ENCODE measurements around the gene ITGB6. TPM values are rescaled to one million over a fixed set of nuclear protein-coding genes. Genes with fewer than 3 reads are reported as not detected.

The ITGB6 gene
- total and polyA plus RNA-seq, 10 of the 15 experiments (the other 5 are each of a cell fraction or from before 2014, with no cell fraction given) = 0.04 TPM; not detected in 9

DNA sequence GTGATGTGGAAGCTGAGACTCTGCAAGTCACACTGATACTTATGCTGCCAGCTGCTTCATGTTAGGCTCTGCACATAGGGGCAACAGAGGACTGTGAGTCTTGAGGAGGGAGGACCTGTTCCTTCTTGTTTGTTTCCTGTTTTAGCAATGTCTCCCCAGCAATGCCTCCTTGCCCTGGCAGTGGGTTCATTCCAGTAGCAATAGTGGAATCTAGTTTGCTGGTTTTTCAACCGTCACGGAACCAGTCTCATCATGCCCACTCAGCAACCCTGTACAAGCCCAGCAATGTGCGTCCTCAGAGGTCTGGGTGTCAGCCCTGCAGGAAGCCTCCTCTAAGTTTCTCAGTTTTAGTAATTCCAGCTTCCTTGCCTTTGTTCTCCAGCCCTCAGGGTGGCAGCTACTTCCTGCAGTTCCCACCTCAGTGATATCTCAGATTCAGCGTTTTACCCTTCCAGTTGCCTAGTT is 20.5 kb upstream of the ITGB6 start:
- Histone ChIP-seq H4K20me1 (ENCODE audit: control insufficient read depth, insufficient read depth) (no peaks in the 10 kb centered on the region), H3K4me2 (ENCODE audit: control insufficient read depth, insufficient read depth) (no peak overlapping the region), H3K27ac (ENCODE audit: control insufficient read depth, insufficient read depth) (no peak overlapping the region), H2AFZ (ENCODE audit: control insufficient read depth, low read depth, low read length) (no peak overlapping the region), H3K4me3 (no peak overlapping the region), H3K9me3 (replicated peaks; ENCODE audit: control insufficient read depth, insufficient read depth, low read length) (no peaks in the 10 kb centered on the region), H3K27me3 (replicated peaks in 1 of 2; ENCODE audit: control insufficient read depth in 2 of 2, insufficient read depth in 2 of 2, low read length in 1 of 2) (peaks cover 0 to 3% of the 10 kb centered on the region in 2 experiments; a peak in 1 of 4 replicates), H3K36me3 (ENCODE audit: control insufficient read depth in 2 of 2, insufficient read depth in 2 of 2, low read length in 1 of 2) (no peaks in the 10 kb centered on the region), H3K4me1 (ENCODE audit: control insufficient read depth, insufficient read depth, low read length) (peaks cover 9% of the 10 kb centered on the region; the same call in 1 of the 2 replicates), H3K9ac (ENCODE audit: control insufficient read depth, insufficient read depth, low read length) (no peak overlapping the region), H3K79me2 (ENCODE audit: control insufficient read depth, insufficient read depth, low read length) (no peaks in the 10 kb centered on the region)
- intact Hi-C loops (cut with micrococcal nuclease; ENCODE audit: unreplicated experiment) (no loop called here), in situ Hi-C loops (cut with MboI) (no loop called here)
- peak; percentile 10 for ATAC-seq
- DNase-seq (ENCODE audit: low read depth, low spot score) = no peak
- 43% methylated on average over 4 of the region's 4 CpGs for WGBS (ENCODE audit: insufficient coverage, insufficient replicate concordance, low lambda C conversion rate, missing lambda C conversion rate)
- ChIA-PET SMC1A (ENCODE audit: uncharacterized antibody, unreplicated experiment) (interaction anchor here (2.1 kb wide), 1 partner anchor 11 kb away, joined by 8 read pairs; no protein-coding TSS in a partner anchor), RAD21 (ENCODE audit: unreplicated experiment) (no interaction called here), POLR2A (no interaction called here), CTCF (interaction anchor here (0.7 to 1.5 kb wide), 4 partner anchors 17 to 774 kb away, joined by 3 to 6 read pairs (median 5); no protein-coding TSS in a partner anchor)
- no peak for FAIRE-seq
- BruUV-seq (replicated peaks) = no TSS peak
- TF ChIP-seq ZNF24 (IDR thresholded peaks at IDR 0.05) (no peak), HDAC6 (IDR thresholded peaks at IDR 0.05; ENCODE audit: unreplicated experiment) (no peak), NR2F1 (conservative IDR thresholded peaks at IDR 0.05) (no peak), GABPA (IDR thresholded peaks at IDR 0.05; ENCODE audit: low read depth) (no peak), SUZ12 (IDR thresholded peaks at IDR 0.05; ENCODE audit: unreplicated experiment) (no peak), ATF7 (IDR thresholded peaks at IDR 0.05; ENCODE audit: low read depth) (no peak), SRF (IDR thresholded peaks at IDR 0.05; ENCODE audit: low read depth in 2 of 2, low read length in 2 of 2) (no peak), HCFC1 (IDR thresholded peaks at IDR 0.05; ENCODE audit: low read length) (no peak), NFXL1 (IDR thresholded peaks at IDR 0.05; ENCODE audit: borderline replicate concordance) (no peak), LARP7 (IDR thresholded peaks at IDR 0.05) (no peak), POLR2AphosphoS2 (IDR thresholded peaks at IDR 0.05; ENCODE audit: low read depth, low read length) (no peak)

All from GM12878 (cell line).